ENCODE results near the gene SPEN.
"Not testable (repeated sequence)": the region's sequence is repeated elsewhere in the genome, so short reads cannot be mapped to it uniquely, and the experiment has no call there.

SPEN gene

DNA sequence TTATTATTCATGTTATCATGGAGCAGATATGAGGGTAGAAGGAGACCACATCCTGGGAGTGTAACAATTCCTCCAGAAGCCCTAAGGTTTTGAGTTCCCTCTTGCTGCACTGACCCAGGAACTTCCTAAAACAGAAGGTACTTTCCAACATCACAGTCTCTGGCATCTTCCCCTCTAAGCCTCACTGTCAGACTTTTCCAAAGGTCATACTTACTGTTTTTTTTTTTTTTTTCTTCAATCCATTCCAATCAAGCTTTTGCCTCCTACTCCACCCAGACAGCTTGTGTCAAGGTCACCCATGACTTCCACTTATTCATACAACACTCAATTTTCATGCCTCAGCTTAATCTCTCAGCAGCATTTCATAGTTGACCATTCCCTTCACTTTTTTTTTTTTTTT is 21.7 kb upstream of the SPEN start:
- no peak overlapping the region for H3K27ac ChIP-seq
- DNase-seq (ENCODE audit: low spot score) = no peak
- CTCF ChIA-PET = no interaction called here
- POLR2A ChIA-PET (ENCODE audit: low non-redundant PET) = no interaction called here
- TF ChIP-seq, protein P1, sequence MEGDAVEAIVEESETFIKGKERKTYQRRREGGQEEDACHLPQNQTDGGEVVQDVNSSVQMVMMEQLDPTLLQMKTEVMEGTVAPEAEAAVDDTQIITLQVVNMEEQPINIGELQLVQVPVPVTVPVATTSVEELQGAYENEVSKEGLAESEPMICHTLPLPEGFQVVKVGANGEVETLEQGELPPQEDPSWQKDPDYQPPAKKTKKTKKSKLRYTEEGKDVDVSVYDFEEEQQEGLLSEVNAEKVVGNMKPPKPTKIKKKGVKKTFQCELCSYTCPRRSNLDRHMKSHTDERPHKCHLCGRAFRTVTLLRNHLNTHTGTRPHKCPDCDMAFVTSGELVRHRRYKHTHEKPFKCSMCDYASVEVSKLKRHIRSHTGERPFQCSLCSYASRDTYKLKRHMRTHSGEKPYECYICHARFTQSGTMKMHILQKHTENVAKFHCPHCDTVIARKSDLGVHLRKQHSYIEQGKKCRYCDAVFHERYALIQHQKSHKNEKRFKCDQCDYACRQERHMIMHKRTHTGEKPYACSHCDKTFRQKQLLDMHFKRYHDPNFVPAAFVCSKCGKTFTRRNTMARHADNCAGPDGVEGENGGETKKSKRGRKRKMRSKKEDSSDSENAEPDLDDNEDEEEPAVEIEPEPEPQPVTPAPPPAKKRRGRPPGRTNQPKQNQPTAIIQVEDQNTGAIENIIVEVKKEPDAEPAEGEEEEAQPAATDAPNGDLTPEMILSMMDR (conservative IDR thresholded peaks at IDR 0.05; ENCODE audit: low read depth) = no peak

DNA sequence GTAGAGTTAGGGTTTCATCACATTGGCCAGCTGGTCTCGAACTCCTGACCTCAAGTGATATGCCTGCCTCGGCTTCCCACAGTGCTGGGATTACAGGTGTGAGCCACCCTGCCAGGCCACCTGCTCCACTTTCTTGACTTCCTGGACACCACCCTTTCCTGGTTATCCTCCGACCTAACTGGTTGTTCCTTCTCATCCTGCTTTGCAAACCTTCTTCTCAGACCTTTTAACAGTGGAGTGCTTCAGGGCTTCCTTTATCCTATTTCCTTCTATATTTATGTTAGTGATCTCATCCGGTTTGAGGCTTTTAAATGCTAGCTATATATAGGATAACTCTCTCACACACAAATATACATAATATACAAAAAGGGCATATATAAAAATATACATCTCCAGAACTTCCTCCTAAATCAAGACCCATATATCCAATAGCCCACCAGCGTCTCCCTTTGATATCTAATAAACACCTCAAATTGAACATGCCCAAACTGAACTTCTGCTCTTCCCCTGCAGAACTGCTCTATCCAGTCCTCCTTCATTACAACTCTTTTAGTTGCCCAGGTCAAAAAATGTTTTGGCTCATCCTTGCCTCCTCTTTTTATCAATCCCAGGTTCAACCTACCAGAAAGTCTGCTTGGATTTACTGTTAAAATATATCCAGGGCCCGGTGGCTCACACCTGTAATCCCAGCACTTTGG is 20.5 kb upstream of the SPEN start:
- H3K27ac ChIP-seq = no peak overlapping the region
- no peak for DNase-seq (ENCODE audit: low spot score)
- CTCF ChIA-PET = no interaction called here
- TF ChIP-seq, protein P1 (conservative IDR thresholded peaks at IDR 0.05; ENCODE audit: low read depth) = no peak
- POLR2A ChIA-PET (ENCODE audit: low non-redundant PET) = no interaction called here

DNA sequence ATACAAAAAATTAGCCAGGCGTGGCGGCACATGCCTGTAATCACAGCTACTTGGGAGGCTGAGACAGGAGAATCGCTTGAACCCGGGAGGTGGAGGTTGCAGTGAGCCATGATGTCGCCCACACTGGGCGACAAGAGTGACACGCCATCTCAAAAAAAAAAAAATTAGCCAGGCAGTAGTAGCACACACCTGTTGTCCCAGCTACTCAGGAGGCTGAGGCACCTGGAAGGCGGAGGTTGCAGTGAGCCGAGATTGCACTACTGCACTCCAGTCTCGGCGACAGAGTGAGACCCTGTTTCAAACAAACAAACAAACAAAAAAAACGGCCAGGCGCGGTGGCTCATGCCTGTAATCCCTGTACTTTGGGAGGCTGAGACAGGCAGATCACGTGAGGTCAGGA is 19.9 kb upstream of the SPEN start:
- H3K27ac ChIP-seq; CTCF ChIA-PET; POLR2A ChIA-PET (ENCODE audit: low non-redundant PET); DNase-seq (ENCODE audit: low spot score): not testable (repeated sequence)

DNA sequence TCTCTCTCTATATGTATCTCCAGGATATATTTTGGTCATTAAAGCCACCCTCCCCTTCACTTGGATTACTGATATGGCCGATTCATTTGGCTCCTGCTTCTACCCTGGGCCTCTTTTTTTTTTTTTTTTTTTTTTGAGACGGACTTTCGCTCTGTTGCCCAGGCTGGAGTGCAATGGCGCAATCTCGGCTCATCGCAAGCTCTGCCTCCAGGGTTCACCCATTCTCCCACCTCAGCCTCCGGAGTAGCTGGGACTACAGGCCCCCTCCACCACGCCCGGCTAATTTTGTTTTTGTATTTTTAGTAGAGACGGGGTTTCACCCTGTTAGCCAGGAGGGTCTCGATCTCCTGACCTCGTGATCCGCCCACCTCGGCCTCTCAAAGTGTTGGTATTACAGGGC is 18.6 kb upstream of the SPEN start:
- POLR2A ChIA-PET (ENCODE audit: low non-redundant PET); CTCF ChIA-PET; DNase-seq (ENCODE audit: low spot score): not testable (repeated sequence)
- H3K27ac ChIP-seq = peak overlapping the region; percentile 63

DNA sequence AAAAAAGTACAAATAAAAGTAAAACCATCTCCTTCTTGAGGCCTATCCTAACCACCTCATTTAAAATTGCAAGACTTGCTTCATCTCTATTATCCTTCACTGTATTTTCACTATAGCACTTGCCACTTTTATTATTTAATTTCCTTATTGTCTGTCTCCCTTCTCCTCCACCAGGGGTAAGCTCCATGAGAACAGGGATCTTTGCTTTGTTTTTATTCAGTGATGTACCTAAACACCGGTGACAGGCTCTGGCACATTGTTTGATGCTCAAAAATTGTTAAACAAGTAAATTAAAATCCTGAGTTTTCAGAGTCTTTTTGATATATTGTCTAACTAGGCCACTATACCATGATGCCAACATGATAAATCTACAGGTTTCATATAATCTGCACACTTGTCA is 17.2 kb upstream of the SPEN start:
- peak overlapping the region; percentile 97 for H3K27ac ChIP-seq
- CTCF ChIA-PET = interaction anchor here (0.5 kb wide), 1 partner anchor 52 kb away, joined by 3 read pairs; no protein-coding TSS in a partner anchor
- no peak for DNase-seq (ENCODE audit: low spot score)
- POLR2A ChIA-PET (ENCODE audit: low non-redundant PET) = no interaction called here
- TF ChIP-seq, protein P1 (conservative IDR thresholded peaks at IDR 0.05; ENCODE audit: low read depth) = no peak

DNA sequence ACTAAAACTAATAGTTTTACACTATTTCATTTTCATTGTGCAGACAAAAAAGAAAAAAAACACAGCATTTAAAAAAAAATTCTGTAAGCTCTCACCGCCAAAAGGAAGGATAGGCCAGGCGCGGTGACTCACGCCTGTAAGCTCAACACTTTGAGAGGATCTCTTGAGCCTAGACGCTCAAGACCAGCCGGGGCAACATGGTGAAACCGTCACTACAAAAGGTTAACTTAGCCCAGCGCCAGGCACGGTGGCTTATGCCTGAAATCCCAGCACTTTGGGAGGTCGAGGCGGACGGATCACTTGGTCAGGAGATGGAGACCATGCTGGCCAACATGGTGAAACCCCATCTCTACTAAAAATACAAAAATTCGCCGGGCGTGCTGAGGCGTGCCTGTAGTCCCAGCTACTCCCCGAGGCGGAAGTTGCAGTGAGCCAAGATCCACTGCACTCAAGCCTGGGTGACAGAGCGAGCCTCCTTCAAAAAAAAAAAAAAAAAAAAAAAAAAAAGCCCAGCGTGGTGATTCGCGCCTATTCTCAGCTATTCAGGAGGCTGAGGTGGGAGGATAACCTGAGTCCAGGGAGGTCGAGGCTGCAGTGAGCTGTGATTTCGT is 14.3 kb upstream of the SPEN start:
- DNase-seq (ENCODE audit: low spot score) = peak; percentile 46
- H3K27ac ChIP-seq = peak overlapping the region; percentile 97
- TF ChIP-seq, protein P1 (conservative IDR thresholded peaks at IDR 0.05; ENCODE audit: low read depth) = no peak
- CTCF ChIA-PET = interaction anchor here (0.6 to 1.0 kb wide), 5 partner anchors 10 to 62 kb away, joined by 3 to 8 read pairs (median 5); no protein-coding TSS in a partner anchor
- POLR2A ChIA-PET (ENCODE audit: low non-redundant PET) = interaction anchor here (0.6 to 2.2 kb wide), 9 partner anchors 14 to 205 kb away, joined by 3 to 12 read pairs (median 5); partner anchors contain the start of gene SPEN

DNA sequence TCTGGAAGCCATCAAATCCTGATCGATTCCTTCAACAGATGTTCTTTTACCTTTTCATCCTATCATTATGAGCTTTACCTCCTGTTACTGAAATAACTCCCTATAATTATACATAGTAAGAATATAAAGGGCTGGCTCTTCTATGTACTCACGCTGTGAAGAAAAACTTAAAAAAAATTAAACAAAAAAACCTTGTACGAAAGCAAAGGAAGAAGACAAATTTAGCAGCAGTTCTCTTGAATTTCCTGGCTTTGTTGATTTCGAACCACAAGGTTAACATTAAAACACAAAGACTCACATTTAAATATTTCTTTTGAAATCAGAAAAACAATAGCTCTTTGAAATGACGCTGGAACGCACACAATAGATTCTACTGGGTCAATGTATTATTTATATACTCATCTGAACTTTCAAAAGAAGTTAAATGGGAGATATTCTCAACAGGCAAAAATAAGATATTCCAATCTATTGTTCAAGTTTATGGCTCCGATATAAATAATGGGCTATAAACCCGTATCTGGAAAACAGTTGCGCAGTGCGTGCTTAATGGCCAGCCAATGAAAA is 13.6 kb upstream of the SPEN start:
- peak; percentile 84 for DNase-seq (ENCODE audit: low spot score)
- ChIA-PET CTCF (interaction anchor here (0.7 to 1.1 kb wide), 3 partner anchors 18 to 42 kb away, joined by 3 to 5 read pairs (median 5); no protein-coding TSS in a partner anchor), POLR2A (ENCODE audit: low non-redundant PET) (interaction anchor here (0.6 to 2.2 kb wide), 8 partner anchors 13 to 1395 kb away, joined by 3 to 12 read pairs (median 4); partner anchors contain the start of gene SPEN)
- TF ChIP-seq, protein P1 (conservative IDR thresholded peaks at IDR 0.05; ENCODE audit: low read depth) = no peak
- H3K27ac ChIP-seq = peak overlapping the region; percentile 100

Measured in RWPE1 (cell line).